Measurements from ENCODE around the gene FHOD1.

- TF ChIP-seq, protein P1, sequence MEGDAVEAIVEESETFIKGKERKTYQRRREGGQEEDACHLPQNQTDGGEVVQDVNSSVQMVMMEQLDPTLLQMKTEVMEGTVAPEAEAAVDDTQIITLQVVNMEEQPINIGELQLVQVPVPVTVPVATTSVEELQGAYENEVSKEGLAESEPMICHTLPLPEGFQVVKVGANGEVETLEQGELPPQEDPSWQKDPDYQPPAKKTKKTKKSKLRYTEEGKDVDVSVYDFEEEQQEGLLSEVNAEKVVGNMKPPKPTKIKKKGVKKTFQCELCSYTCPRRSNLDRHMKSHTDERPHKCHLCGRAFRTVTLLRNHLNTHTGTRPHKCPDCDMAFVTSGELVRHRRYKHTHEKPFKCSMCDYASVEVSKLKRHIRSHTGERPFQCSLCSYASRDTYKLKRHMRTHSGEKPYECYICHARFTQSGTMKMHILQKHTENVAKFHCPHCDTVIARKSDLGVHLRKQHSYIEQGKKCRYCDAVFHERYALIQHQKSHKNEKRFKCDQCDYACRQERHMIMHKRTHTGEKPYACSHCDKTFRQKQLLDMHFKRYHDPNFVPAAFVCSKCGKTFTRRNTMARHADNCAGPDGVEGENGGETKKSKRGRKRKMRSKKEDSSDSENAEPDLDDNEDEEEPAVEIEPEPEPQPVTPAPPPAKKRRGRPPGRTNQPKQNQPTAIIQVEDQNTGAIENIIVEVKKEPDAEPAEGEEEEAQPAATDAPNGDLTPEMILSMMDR (conservative IDR thresholded peaks at IDR 0.05) = no peak
- TF ChIP-seq EZH2 (IDR thresholded peaks at IDR 0.05; ENCODE audit: low read depth) = no peak
These were observed 15.9 kb upstream of the FHOD1 start for GRCh38 chr16:67263201-67263600.

Data from PC-9 (cell line).